ENCODE measurements around the gene YIF1B.

YIF1B gene

GRCh38 chr19:38331728-38332127 lies 16.0 kb upstream of the YIF1B start:
- DNase-seq, result no peak

- DNase-seq, result no peak
Observed at GRCh38 chr19:38329651-38330050, 13.9 kb upstream of the YIF1B start.

GRCh38 chr19:38326591-38326990 lies 10.8 kb upstream of the YIF1B start:
- no peak for DNase-seq

- no peak for DNase-seq
Observed at GRCh38 chr19:38324431-38324830, 8.7 kb upstream of the YIF1B start.

- DNase-seq, result no peak
Observed at GRCh38 chr19:38323291-38323690, 7.5 kb upstream of the YIF1B start.

- no peak for DNase-seq
Observed at GRCh38 chr19:38321646-38322196, 6.0 kb upstream of the YIF1B start.

GRCh38 chr19:38320969-38321339 lies 5.2 kb upstream of the YIF1B start:
- no peak for DNase-seq

GRCh38 chr19:38319421-38320258 lies 3.9 kb upstream of the YIF1B start, which contains the start of gene KCNK6:
TSS of gene KCNK6 (plus strand) at chr19:38319845. CDS start at chr19:38319951, 106 bp downstream.
- no peak for DNase-seq

GRCh38 chr19:38318660-38319059 lies 2.9 kb upstream of the YIF1B start:
- no peak for DNase-seq

- no peak for DNase-seq
Observed at GRCh38 chr19:38317104-38317612, 1.4 kb upstream of the YIF1B start.

GRCh38 chr19:38316477-38317067 lies 825 bp upstream of the YIF1B start:
- no peak for DNase-seq

GRCh38 chr19:38310986-38311385 lies 4.8 kb downstream of the YIF1B start:
- DNase-seq, result no peak

GRCh38 chr19:38310279-38310670 lies 5.5 kb downstream of the YIF1B start:
- DNase-seq, result no peak

- DNase-seq, result no peak
Observed at GRCh38 chr19:38309615-38310278, 6.0 kb downstream of the YIF1B start.

- DNase-seq, result no peak
Observed at GRCh38 chr19:38308926-38309614, 6.7 kb downstream of the YIF1B start.

- DNase-seq, result no peak
Observed at GRCh38 chr19:38308006-38308766, 7.6 kb downstream of the YIF1B start.

- no peak for DNase-seq
Observed at GRCh38 chr19:38307597-38307996, 8.2 kb downstream of the YIF1B start.

- DNase-seq, result no peak
Observed at GRCh38 chr19:38307076-38307475, 8.7 kb downstream of the YIF1B start.

- DNase-seq, result no peak
Observed at GRCh38 chr19:38306236-38306635, 9.5 kb downstream of the YIF1B start.

GRCh38 chr19:38304866-38305429 lies 10.8 kb downstream of the YIF1B start:
- DNase-seq, result no peak

GRCh38 chr19:38304352-38304865 lies 11.3 kb downstream of the YIF1B start:
- DNase-seq, result no peak

Data from NCI-H1092 (cell line).